ENCODE data around the gene POLE. TPM values are rescaled to one million over a fixed set of nuclear protein-coding genes. Genes with fewer than 3 reads are reported as not detected.

Gene POLE
- 14.3 and 21.1 TPM in 2 replicates for total RNA-seq

GRCh38 chr12:132687211-132688164 is at the start of gene POLE, which contains the start of gene PXMP2:
Gene POLE, minus strand, starts transcription at chr12:132687342. Its CDS starts 27 bp downstream, at chr12:132687315.
Gene PXMP2, plus strand, starts transcription at chr12:132687587. Its CDS starts 84 bp downstream, at chr12:132687671.

GRCh38 chr12:132710405-132711079 is 23.4 kb upstream of the POLE start, which contains the start of gene PGAM5:
Gene PGAM5, plus strand, starts transcription at chr12:132710842. Its CDS starts 35 bp downstream, at chr12:132710877.

GRCh38 chr12:132618683-132619043 is 68.5 kb downstream of the POLE start, which contains the start of gene P2RX2:
Gene P2RX2, plus strand, starts transcription at chr12:132618776. Its CDS starts 41 bp downstream, at chr12:132618817.

GRCh38 chr12:132610051-132610759 is 76.9 kb downstream of the POLE start, which contains the start of gene LRCOL1:
Gene LRCOL1, minus strand, starts transcription at chr12:132610582. Its CDS starts 4,331 bp downstream, at chr12:132606251.

Other genes starting within 250 kb of the POLE start
- gene FBRSL1, start 197.2 kb downstream of the POLE start, total RNA-seq: 4.0 and 20.8 TPM in 2 replicates
- not detected in 2 replicates for gene LRCOL1, start 76.8 kb downstream of the POLE start, total RNA-seq
- not detected in 2 replicates for gene P2RX2, start 68.6 kb downstream of the POLE start, total RNA-seq
- 21.1 and 26.4 TPM in 2 replicates for gene PXMP2, start 245 bp upstream of the POLE start, total RNA-seq
- 62.7 and 82.5 TPM in 2 replicates for gene PGAM5, start 23.5 kb upstream of the POLE start, total RNA-seq
- 51.2 and 53.9 TPM in 2 replicates for gene ANKLE2, start 74.5 kb upstream of the POLE start, total RNA-seq
- gene GOLGA3, start 141.5 kb upstream of the POLE start, total RNA-seq: 81.3 and 99.7 TPM in 2 replicates
- gene CHFR, start 200.3 kb upstream of the POLE start, total RNA-seq: 36.5 and 36.7 TPM in 2 replicates